GM12878 (cell line): ENCODE results near the gene SCGB1C2.

Experiments used
- ASH2L ChIP-seq: fragments of 300-600, 200-600 bp; sonication (generic); IDR thresholded peaks from 2 replicates; pipeline ENCODE4 v1.6.1; 2017; ENCODE audit warnings: low read depth, mild to moderate bottlenecking, borderline replicate concordance
- BCL3 ChIP-seq: IDR thresholded peaks from 2 replicates; pipeline ENCODE4 v1.6.1; 2011; ENCODE audit warnings: borderline replicate concordance, low read depth, mild to moderate bottlenecking, moderate library complexity, low read length; ENCODE audit not compliant: insufficient read depth, poor library complexity, severe bottlenecking
- CEBPB ChIP-seq, 2 experiments: fragments of 150-350 bp in 1 of 2; IDR thresholded peaks; 2 replicates each; pipeline ENCODE4 v1.6.1; 2012 to 2014; ENCODE audit warnings: low read depth in 2 of 2, low read length in 2 of 2, borderline replicate concordance in 1 of 2, inconsistent platforms in 1 of 2
- CTCF ChIP-seq, 3 experiments: IDR thresholded peaks in 2 of 3; conservative IDR thresholded peaks in 1 of 3; 2 replicates each; pipeline ENCODE4 v1.5.1; 2011; ENCODE audit warnings: low read depth in 3 of 3, low read length in 3 of 3, mild to moderate bottlenecking in 3 of 3, control low read depth in 2 of 3, moderate library complexity in 2 of 3, inconsistent platforms in 1 of 3, mixed read lengths in 1 of 3; ENCODE audit not compliant: control insufficient read depth in 2 of 3, insufficient read depth in 1 of 3; ENCODE audit errors: extremely low read depth in 1 of 3
- EP300 ChIP-seq, 2 experiments: fragments of 150-350 bp in 1 of 2; IDR thresholded peaks; 2 replicates each; pipeline ENCODE4 v1.6.1; 2011 to 2012; ENCODE audit warnings: low read depth in 2 of 2, low read length in 2 of 2, borderline replicate concordance in 1 of 2, improper control_type of control experiment in 1 of 2, inconsistent platforms in 1 of 2; ENCODE audit not compliant: control insufficient read depth in 1 of 2
- EZH2 ChIP-seq: IDR thresholded peaks from 2 replicates; pipeline ENCODE4 v1.6.1; 2012; ENCODE audit warnings: low read depth, mild to moderate bottlenecking, control low read depth, inconsistent platforms, low read length, borderline replicate concordance; ENCODE audit not compliant: control insufficient read depth
- JUND ChIP-seq: IDR thresholded peaks from 2 replicates; pipeline ENCODE4 v1.6.1; 2012; ENCODE audit warnings: low read depth, mild to moderate bottlenecking, low read length, improper control_type of control experiment, moderate library complexity
- PAX8 ChIP-seq: fragments of 450-650 bp; IDR thresholded peaks from 2 replicates; pipeline ENCODE4 v1.6.1; 2017; ENCODE audit warnings: mild to moderate bottlenecking, moderate library complexity
- TAF1 ChIP-seq: IDR thresholded peaks from 2 replicates; pipeline ENCODE4 v1.6.1; 2011; ENCODE audit warnings: mild to moderate bottlenecking, low read depth, low read length, borderline replicate concordance

- TF ChIP-seq CTCF (IDR thresholded peaks at IDR 0.05 in 2 of 3, conservative IDR thresholded peaks at IDR 0.05 in 1 of 3; ENCODE audit: control insufficient read depth in 2 of 3, extremely low read depth in 1 of 3, insufficient read depth in 1 of 3, low read depth in 3 of 3, low read length in 3 of 3) (no peak), CEBPB (IDR thresholded peaks at IDR 0.05; ENCODE audit: borderline replicate concordance in 1 of 2, low read depth in 2 of 2, low read length in 2 of 2) (no peak), EP300 (IDR thresholded peaks at IDR 0.05; ENCODE audit: borderline replicate concordance in 1 of 2, control insufficient read depth in 1 of 2, low read depth in 2 of 2, low read length in 2 of 2) (no peak), JUND (no peak), TAF1 (no peak), BCL3 (no peak), PAX8 (no peak), EZH2 (no peak), ASH2L (no peak)
Measured at GRCh38 chr17:177762-178161, 40.4 kb downstream of the SCGB1C2 start.
